Tibial nerve (tissue), 4 donors: ENCODE results near the gene SLC25A34. TPM values are rescaled to one million over a fixed set of nuclear protein-coding genes. Genes with fewer than 3 reads are reported as not detected.

Source experiments
- DNase-seq, 2 donors: peaks; one replicate each; pipeline ENCODE4 v3.0.0-alpha.2; 2019; ENCODE audit warnings: low spot score in 2 of 2
- H3K27ac ChIP-seq, 4 donors: fragments of 200-600 bp; sonication (generic) in 3 of 4; one replicate each; pipeline ENCODE4 v1.5.1; 2017 to 2019; ENCODE audit warnings: mild to moderate bottlenecking in 1 of 4
- H3K27me3 ChIP-seq, 2 donors: fragments of 200-600 bp; sonication (generic) in 1 of 2; one replicate each; pipeline versions ENCODE4 v1.5.1 to v1.6.0; 2017 to 2019
- H3K36me3 ChIP-seq, 3 donors: fragments of 200-600 bp; sonication (generic); one replicate each; pipeline ENCODE4 v1.5.1; 2018 to 2019
- H3K4me1 ChIP-seq, 4 donors: fragments of 200-600 bp; sonication (generic) in 3 of 4; one replicate each; pipeline ENCODE4 v1.5.1; 2017 to 2019
- H3K4me3 ChIP-seq, 4 donors: fragments of 200-600 bp; sonication (generic) in 3 of 4; one replicate each; pipeline ENCODE4 v1.5.1; 2017 to 2019; ENCODE audit warnings: mild to moderate bottlenecking in 1 of 4, moderate library complexity in 1 of 4
- H3K9me3 ChIP-seq, 4 donors: fragments of 200-600 bp; sonication (generic) in 3 of 4; one replicate each; pipeline ENCODE4 v1.5.1; 2017 to 2019
- CTCF ChIP-seq, 5 experiments: fragments of 200-600 bp in 3 of 5; fragments of 450-650 bp in 2 of 5; sonication (generic) in 3 of 5; IDR thresholded peaks; one replicate each; pipeline ENCODE4 v1.5.1; 2016 to 2019; ENCODE audit warnings: antibody characterized with exemption in 5 of 5, mild to moderate bottlenecking in 3 of 5, moderate library complexity in 2 of 5
- EP300 ChIP-seq, 2 donors: sonication (generic); formaldehyde crosslinking; IDR thresholded peaks; one replicate each; pipeline ENCODE4 v1.6.1; 2017; ENCODE audit warnings: antibody characterized with exemption in 2 of 2, mild to moderate bottlenecking in 1 of 2
- POLR2A ChIP-seq, 2 donors: fragments of 450-650 bp; IDR thresholded peaks; one replicate each; pipeline ENCODE4 v1.6.1; 2017; ENCODE audit warnings: antibody characterized with exemption in 2 of 2, mild to moderate bottlenecking in 2 of 2, moderate library complexity in 2 of 2
- WGBS, 2 donors: methylation state at CpG; one replicate each; pipeline ENCODE4 v1.1.5; 2018; 5-methylcytosine and 5-hydroxymethylcytosine counted together
- total RNA-seq, 4 donors: library from RNA; depleted of rRNA; stranded (reverse); fragments of >200 nt; gene quantifications; one replicate each; pipeline ENCODE4 v1.1.0, GENCODE V29; 2016

The SLC25A34 gene
- total RNA-seq, 4 donors from 2014 or later: 2.8 to 23.7 (median 3.3) TPM

GRCh38 chr1:15771836-15772515, 35.9 kb downstream of the SLC25A34 start:
- no peak for TF ChIP-seq POLR2A (IDR thresholded peaks at IDR 0.05)
- no peak for TF ChIP-seq EP300 (IDR thresholded peaks at IDR 0.05)
- no peak for TF ChIP-seq CTCF (IDR thresholded peaks at IDR 0.05)
- H3K27me3 ChIP-seq: no peaks in the 10 kb centered on the region
- H3K27ac ChIP-seq: no peak overlapping the region
- WGBS, 2 donors: 64 to 75% methylated on average over 6 of the region's 6 CpGs
- no peak for DNase-seq
- H3K4me1 ChIP-seq: no peaks in the 10 kb centered on the region
- no peak overlapping the region for H3K4me3 ChIP-seq
- H3K9me3 ChIP-seq: no peaks in the 10 kb centered on the region
- H3K36me3 ChIP-seq: peaks cover 0 to 19% (median 0%) of the 10 kb centered on the region in 3 donors

- peaks cover 0 to 25% (median 0%) of the 10 kb centered on the region in 3 donors for H3K36me3 ChIP-seq
These were observed 39.6 kb downstream of the SLC25A34 start for GRCh38 chr1:15775706-15776105.

GRCh38 chr1:15777909-15778707, 42.0 kb downstream of the SLC25A34 start:
- TF ChIP-seq EP300 (IDR thresholded peaks at IDR 0.05): no peak
- no peak for TF ChIP-seq POLR2A (IDR thresholded peaks at IDR 0.05)
- TF ChIP-seq CTCF (IDR thresholded peaks at IDR 0.05): no peak
- Histone ChIP-seq H3K4me3 (no peak overlapping the region), H3K27ac (no peak overlapping the region), H3K9me3 (no peaks in the 10 kb centered on the region), H3K4me1 (no peaks in the 10 kb centered on the region), H3K27me3 (no peaks in the 10 kb centered on the region), H3K36me3 (peaks cover 0 to 16% (median 0%) of the 10 kb centered on the region in 3 donors)
- WGBS, 2 donors: 85 to 93% methylated on average over 7 of the region's 7 CpGs
- DNase-seq: no peak

More at GRCh38 chr1:15775706-15776105, 39.6 kb downstream of the SLC25A34 start:
- TF ChIP-seq CTCF (IDR thresholded peaks at IDR 0.05): no peak
- TF ChIP-seq POLR2A (IDR thresholded peaks at IDR 0.05): no peak
- no peak for TF ChIP-seq EP300 (IDR thresholded peaks at IDR 0.05)
- H3K9me3 ChIP-seq: no peaks in the 10 kb centered on the region
- 69 to 75% methylated on average over 2 of the region's 2 CpGs for WGBS, 2 donors
- no peak for DNase-seq
- H3K4me3 ChIP-seq: no peak overlapping the region
- no peaks in the 10 kb centered on the region for H3K27me3 ChIP-seq
- H3K27ac ChIP-seq: no peak overlapping the region
- H3K4me1 ChIP-seq: no peaks in the 10 kb centered on the region

- DNase-seq: no peak
These were observed 49.6 kb downstream of the SLC25A34 start for GRCh38 chr1:15785683-15786082.

More at GRCh38 chr1:15785683-15786082, 49.6 kb downstream of the SLC25A34 start:
- WGBS, 2 donors: 91 to 100% methylated on average over 3 to 8 of the region's 8 CpGs
- TF ChIP-seq EP300 (IDR thresholded peaks at IDR 0.05): no peak
- TF ChIP-seq CTCF (IDR thresholded peaks at IDR 0.05): no peak
- no peak for TF ChIP-seq POLR2A (IDR thresholded peaks at IDR 0.05)
- no peaks in the 10 kb centered on the region for H3K9me3 ChIP-seq
- H3K27ac ChIP-seq: peak overlapping the region in 1 of 4 donors; percentile 40
- peaks cover 0 to 11% (median 0%) of the 10 kb centered on the region in 4 donors for H3K4me1 ChIP-seq
- H3K27me3 ChIP-seq: no peaks in the 10 kb centered on the region
- no peak overlapping the region for H3K4me3 ChIP-seq
- H3K36me3 ChIP-seq: peaks cover 0 to 7% (median 0%) of the 10 kb centered on the region in 3 donors
